Fibroblast of lung (primary cell): Measurements from ENCODE around the gene MGAT3.

Source experiments
- CTCF ChIP-seq, 2 donors: IDR thresholded peaks in 1 of 2; conservative IDR thresholded peaks in 1 of 2; 1 replicate in 1 of 2; 2 replicates in 1 of 2; pipeline ENCODE4 v1.5.1; 2011 to 2012; ENCODE audit warnings: low read length in 2 of 2, control low read depth in 1 of 2, inconsistent platforms in 1 of 2, low read depth in 1 of 2, mild to moderate bottlenecking in 1 of 2
- EZH2 ChIP-seq: IDR thresholded peaks from 2 replicates; pipeline ENCODE4 v1.5.1; 2012; ENCODE audit warnings: low read length, control low read depth, mild to moderate bottlenecking; ENCODE audit errors: missing control alignments

GRCh38 chr22:39535831-39536449 lies 79.1 kb downstream of the MGAT3 start:
- TF ChIP-seq CTCF (conservative IDR thresholded peaks at IDR 0.05 in 1 of 2, IDR thresholded peaks at IDR 0.05 in 1 of 2; ENCODE audit: low read depth in 1 of 2, low read length in 2 of 2): no peak
- no peak for TF ChIP-seq EZH2
